GM12892 (cell line): ENCODE data around the gene ZNF324.

Experiments
- POLR2A ChIP-seq: IDR thresholded peaks from 2 replicates; pipeline ENCODE4 v1.6.1; 2011; ENCODE audit warnings: low read depth, low read length, control low read depth
- TAF1 ChIP-seq: IDR thresholded peaks from 2 replicates; pipeline ENCODE4 v1.6.1; 2011; ENCODE audit warnings: low read depth, mild to moderate bottlenecking, control low read depth, low read length, borderline replicate concordance

GRCh38 chr19:58516964-58517833 is 50.3 kb downstream of the ZNF324 start:
- TF ChIP-seq POLR2A (no peak), TAF1 (no peak)
